ENCODE data around the gene HSPB9. TPM values are rescaled to one million over a fixed set of nuclear protein-coding genes. Genes with fewer than 3 reads are reported as not detected.
A peak's percentile ranks its signal among the peaks of the same experiment; 100 is the strongest.

Gene HSPB9
- total and polyA plus RNA-seq, 2 of the 8 experiments (the other 6 are each of a cell fraction or from before 2014, with no cell fraction given), result 0.27 to 0.30 TPM

GRCh38 chr17:42106009-42106408, 16.6 kb upstream of the HSPB9 start:
- no peak overlapping the region for H2BK20ac ChIP-seq (ENCODE audit: low read length)
- H3K18ac ChIP-seq (ENCODE audit: extremely low read depth, low read length), result no peak overlapping the region
- 58% methylated on average over 2 of the region's 2 CpGs; no CpG with 5 or more reads in 1 of the 2 experiments for WGBS, 2 experiments (ENCODE audit: extremely low coverage in 1 of 2, insufficient coverage in 1 of 2, insufficient read length in 1 of 2, insufficient replicate concordance in 2 of 2, low coverage in 1 of 2, low lambda C conversion rate in 2 of 2, missing lambda C conversion rate in 1 of 2)
- H2BK15ac ChIP-seq (ENCODE audit: low read length), result no peak overlapping the region
- H3K4ac ChIP-seq (replicated peaks; ENCODE audit: insufficient read length, low read depth, low read length), result no peak overlapping the region
- H2BK5ac ChIP-seq (ENCODE audit: low read depth, low read length), result no peak overlapping the region
- H2BK120ac ChIP-seq (replicated peaks; ENCODE audit: low read depth, low read length), result no peak overlapping the region
- no peak overlapping the region for H2BK12ac ChIP-seq (ENCODE audit: low read depth, low read length)
- no peak for FAIRE-seq
- no peak overlapping the region for H3K56ac ChIP-seq (replicated peaks; ENCODE audit: insufficient read length, low read depth, low read length)
- H3K9ac ChIP-seq (replicated peaks in 1 of 4; ENCODE audit: extremely low read depth in 1 of 4, low read depth in 3 of 4, low read length in 3 of 4), result no peak overlapping the region
- no peaks in the 10 kb centered on the region for H3K9me3 ChIP-seq (ENCODE audit: insufficient read depth in 2 of 2, low read depth in 1 of 2, low read length in 1 of 2)
- H3K4me3 ChIP-seq (ENCODE audit: extremely low read depth in 1 of 4, insufficient read depth in 2 of 4, low read depth in 3 of 4, low read length in 4 of 4), result no peak overlapping the region
- no peak for DNase-seq (ENCODE audit: low read depth in 1 of 2, low spot score in 2 of 2)
- no peaks in the 10 kb centered on the region for H3K79me1 ChIP-seq (ENCODE audit: low read depth, low read length)
- H3K36me3 ChIP-seq (ENCODE audit: control insufficient read depth in 2 of 4, insufficient read depth in 4 of 4, low read length in 3 of 4), result no peaks in the 10 kb centered on the region
- 0 out of 2 replicates have a peak overlapping the region, but pooled peaks have one; percentile 13 for H2AK5ac ChIP-seq (ENCODE audit: low read depth, low read length)
- POLR2A ChIA-PET (ENCODE audit: partially characterized antibody), result interaction anchor here (0.8 to 3.0 kb wide), 2 partner anchors 49 to 89 kb away, joined by 3 to 13 read pairs; partner anchors contain the start of gene DNAJC7
- no peak overlapping the region for H3K23ac ChIP-seq (ENCODE audit: insufficient read length)
- H3K23me2 ChIP-seq (ENCODE audit: low read depth, low read length), result peaks cover 2% of the 10 kb centered on the region; the same call in 1 of the 2 replicates
- H2AFZ ChIP-seq (ENCODE audit: low read length), result no peak overlapping the region
- no peaks in the 10 kb centered on the region for H4K20me1 ChIP-seq (replicated peaks in 1 of 2; ENCODE audit: control insufficient read depth in 1 of 2, insufficient read depth in 2 of 2, low read length in 2 of 2)
- H4K91ac ChIP-seq (replicated peaks; ENCODE audit: insufficient read length, low read length), result no peak overlapping the region
- H3K27me3 ChIP-seq (replicated peaks in 1 of 4; ENCODE audit: control insufficient read depth in 3 of 4, extremely low read depth in 1 of 4, insufficient read depth in 3 of 4, low read length in 3 of 4), result no peaks in the 10 kb centered on the region
- H3K4me1 ChIP-seq (replicated peaks in 1 of 4; ENCODE audit: control insufficient read depth in 3 of 4, insufficient read depth in 4 of 4, low read length in 3 of 4), result peaks cover 0 to 11% (median 9%) of the 10 kb centered on the region in 4 experiments; a peak in 6 of 7 replicates
- no peak overlapping the region for H3K14ac ChIP-seq (ENCODE audit: insufficient read length)
- no peak overlapping the region for H3K27ac ChIP-seq (ENCODE audit: low read depth, low read length)
- H3K4me2 ChIP-seq (ENCODE audit: insufficient read depth in 1 of 2, low read depth in 2 of 2, low read length in 2 of 2), result no peak overlapping the region
- H3K79me2 ChIP-seq (ENCODE audit: control insufficient read depth in 1 of 2, insufficient read depth in 2 of 2, low read length in 2 of 2), result no peaks in the 10 kb centered on the region
- H4K5ac ChIP-seq (ENCODE audit: insufficient read length, low read depth, low read length), result no peak overlapping the region
- H4K8ac ChIP-seq (ENCODE audit: extremely low read depth, insufficient read depth, low read length), result no peak overlapping the region
- CTCF ChIA-PET (ENCODE audit: partially characterized antibody), result interaction anchor here (0.6 to 39.4 kb wide), 6 partner anchors 7 to 75 kb away, joined by 3 to 1084 read pairs (median 323); partner anchors contain the start of genes DHX58, DNAJC7, HSPB9 and KAT2A
- TF ChIP-seq CREB1 (IDR thresholded peaks at IDR 0.05), result no peak
- TF ChIP-seq NRF1 (IDR thresholded peaks at IDR 0.05; ENCODE audit: low read depth, low read length), result no peak
- TF ChIP-seq SP2 (IDR thresholded peaks at IDR 0.05; ENCODE audit: low read length), result no peak
- no peak for TF ChIP-seq JUND (IDR thresholded peaks at IDR 0.05; ENCODE audit: low read length)
- no peak for TF ChIP-seq ASH2L (IDR thresholded peaks at IDR 0.05; ENCODE audit: low read length)
- TF ChIP-seq TBP (IDR thresholded peaks at IDR 0.05; ENCODE audit: low read depth, low read length), result no peak
- no peak for TF ChIP-seq HDAC6 (IDR thresholded peaks at IDR 0.05; ENCODE audit: low read depth, low read length)
- no peak for TF ChIP-seq SIRT6 (IDR thresholded peaks at IDR 0.05; ENCODE audit: low read length)
- no peak for TF ChIP-seq JUN (IDR thresholded peaks at IDR 0.05; ENCODE audit: low read depth, low read length)

All from H1 (cell line).